Tongue (tissue), 2 donors: ENCODE measurements around the gene ITGAD. TPM values are rescaled to one million over a fixed set of nuclear protein-coding genes. Genes with fewer than 3 reads are reported as not detected.

Experiments
- DNase-seq: peaks from one replicate; pipeline ENCODE4 v3.0.0-alpha.2; 2015
- total RNA-seq: library from RNA; depleted of rRNA; stranded (reverse); fragments of >200 nt; gene quantifications from one replicate; pipeline ENCODE4 v1.2.3, GENCODE V29; 2014

The ITGAD gene
- not detected for total RNA-seq

DNA sequence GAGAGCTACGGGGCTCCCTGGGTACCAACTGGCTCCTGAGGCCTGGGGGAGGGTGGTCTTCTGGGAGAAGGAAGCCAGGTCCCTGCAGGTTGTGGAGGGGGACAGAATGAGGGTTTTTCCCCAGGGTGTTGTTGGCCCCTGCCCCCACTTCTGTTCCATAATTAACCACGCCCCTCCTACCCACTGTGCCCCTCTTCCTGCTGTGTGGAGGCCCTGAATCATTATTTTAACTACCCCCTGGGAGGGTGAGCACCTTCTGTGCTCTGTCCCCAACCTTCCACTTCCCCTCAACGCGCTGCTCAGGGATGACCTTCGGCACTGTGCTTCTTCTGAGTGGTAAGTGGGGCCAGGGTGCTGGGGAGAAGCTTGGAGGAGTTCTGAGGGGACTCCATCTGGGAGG lies at the start of gene ITGAD:
Gene ITGAD, plus strand, starts transcription at position 280 of the 400 bp plus-strand sequence. Its CDS starts 26 bp downstream, at position 306.
- no peak for DNase-seq

DNA sequence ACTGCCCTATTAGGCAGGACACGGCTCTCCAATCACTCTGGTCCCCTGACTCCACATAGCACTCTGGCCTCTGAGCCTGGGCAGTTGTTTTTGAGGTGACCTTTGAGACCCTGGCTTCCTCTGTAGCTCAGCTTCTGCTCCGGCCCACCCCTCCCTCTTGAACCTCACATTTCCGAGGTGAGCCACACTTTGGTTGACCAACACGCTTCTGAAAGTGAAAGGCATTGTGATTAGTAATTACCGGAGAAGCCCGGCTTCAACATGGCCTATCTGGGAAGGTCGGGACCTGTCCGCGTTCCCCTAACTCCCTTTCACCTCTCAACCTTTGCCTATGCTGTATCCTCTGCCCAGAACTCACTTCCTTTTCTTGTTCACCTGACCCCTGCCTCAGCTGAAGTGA lies 48.4 kb upstream of the ITGAD start:
- DNase-seq: no peak

- DNase-seq: no peak
Measured at GRCh38 chr16:31347445-31347844, 45.7 kb upstream of the ITGAD start.

GRCh38 chr16:31348579-31348978 lies 44.6 kb upstream of the ITGAD start:
- DNase-seq: no peak

GRCh38 chr16:31350275-31351005 lies 42.7 kb upstream of the ITGAD start:
- DNase-seq: no peak

GRCh38 chr16:31351246-31351941 lies 41.7 kb upstream of the ITGAD start:
- no peak for DNase-seq

DNA sequence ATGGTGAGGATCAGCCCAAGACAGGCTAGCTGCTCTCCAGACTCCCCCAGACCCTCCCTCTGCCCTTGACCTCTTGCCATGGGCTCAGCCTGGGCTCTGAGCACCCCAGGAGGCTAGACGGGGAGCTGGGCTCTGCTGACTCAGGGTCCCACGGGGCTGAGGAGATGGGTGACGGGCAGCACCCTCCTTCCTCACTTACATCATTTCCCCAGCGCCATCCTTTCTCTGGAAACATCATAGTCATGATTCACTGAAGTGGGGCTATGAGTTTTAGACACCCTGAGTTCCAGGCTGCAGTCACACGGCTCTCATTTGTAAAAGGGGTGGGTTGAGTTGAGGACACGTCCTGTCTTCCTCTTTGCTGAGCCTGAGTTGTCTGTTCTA lies 41.2 kb upstream of the ITGAD start:
- DNase-seq: no peak

DNA sequence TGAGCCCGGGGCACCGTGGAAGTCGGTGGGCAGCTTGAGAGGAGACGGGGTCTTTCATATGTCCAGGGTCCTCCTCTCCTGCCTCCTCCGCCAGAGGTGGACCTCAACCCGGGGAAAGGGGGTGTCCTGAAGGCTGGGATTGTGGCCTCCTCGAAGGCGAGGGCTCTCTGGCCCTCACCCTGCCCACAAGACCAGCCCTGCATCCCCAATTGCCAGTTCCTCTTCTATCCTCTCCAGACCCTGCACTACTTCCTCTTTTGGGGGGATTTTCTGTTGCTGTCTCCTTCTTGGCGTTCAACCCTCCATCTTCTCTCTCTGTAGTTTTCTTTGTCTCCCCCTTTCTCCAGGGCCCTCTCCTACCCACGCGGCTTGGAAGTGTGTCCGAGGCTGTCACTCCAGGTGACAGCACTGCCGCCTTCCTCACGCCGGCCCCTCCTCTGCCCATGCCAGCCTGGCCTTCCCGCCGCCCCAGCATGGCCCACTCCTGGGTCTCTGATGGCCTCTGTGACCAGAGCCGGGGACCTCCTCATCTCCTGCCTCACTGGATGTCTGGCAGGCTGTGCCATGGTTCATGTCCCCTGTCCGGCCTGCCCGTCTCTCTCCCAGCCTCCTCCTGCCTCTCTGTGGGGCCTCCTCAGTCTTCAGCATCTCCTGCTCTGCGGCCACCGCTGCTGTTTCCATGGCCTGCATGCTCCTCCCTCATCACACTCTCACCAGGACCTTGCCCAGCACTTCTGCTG lies 40.6 kb upstream of the ITGAD start:
- DNase-seq: no peak

DNA sequence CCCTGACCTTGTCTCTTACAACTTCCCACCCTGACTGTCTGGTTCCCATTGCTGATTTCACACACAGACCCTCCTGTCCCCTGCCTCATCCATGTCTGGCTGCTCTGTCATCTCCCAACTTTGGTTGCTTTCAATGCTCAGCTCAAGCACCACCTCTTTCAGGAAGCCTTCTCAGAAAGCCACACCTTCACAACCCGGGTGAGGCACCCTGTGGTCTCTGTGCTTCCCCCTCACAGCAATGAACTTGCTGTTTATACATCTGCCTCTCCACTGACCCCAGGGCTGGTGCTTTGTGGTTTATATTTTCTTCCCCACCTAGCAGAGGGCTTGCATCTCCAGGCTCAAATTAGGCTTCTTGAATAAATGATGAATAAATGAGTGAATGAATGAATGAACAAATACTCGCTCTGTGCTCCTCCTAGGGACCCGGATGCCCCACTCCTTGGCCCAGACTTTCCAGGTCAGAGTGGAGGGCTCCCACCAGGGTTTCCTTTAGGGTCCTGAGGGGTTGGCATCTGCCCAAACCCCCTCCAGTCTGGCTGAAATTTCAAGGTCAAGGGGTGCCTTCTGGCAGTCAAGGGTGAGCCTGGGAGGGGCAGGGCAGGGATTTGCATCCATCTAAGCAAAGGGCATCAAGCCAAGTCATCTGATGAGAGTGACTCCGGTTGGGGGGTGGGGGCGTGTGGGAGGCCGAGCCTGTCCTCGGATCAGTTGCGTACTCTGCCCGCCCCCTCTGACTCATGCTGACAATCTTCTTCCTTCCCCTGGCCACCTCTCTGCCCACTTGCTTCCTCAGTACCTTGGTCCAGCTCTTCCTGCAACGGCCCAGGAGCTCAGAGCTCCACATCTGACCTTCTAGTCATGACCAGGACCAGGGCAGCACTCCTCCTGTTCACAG lies 38.5 kb upstream of the ITGAD start, which contains the start of gene ITGAX:
Gene ITGAX, plus strand, starts transcription at position 783 of the 898 bp plus-strand sequence. Its CDS starts 79 bp downstream, at position 862.
- no peak for DNase-seq

- DNase-seq: no peak
Measured at GRCh38 chr16:31355431-31356100, 37.6 kb upstream of the ITGAD start.

DNA sequence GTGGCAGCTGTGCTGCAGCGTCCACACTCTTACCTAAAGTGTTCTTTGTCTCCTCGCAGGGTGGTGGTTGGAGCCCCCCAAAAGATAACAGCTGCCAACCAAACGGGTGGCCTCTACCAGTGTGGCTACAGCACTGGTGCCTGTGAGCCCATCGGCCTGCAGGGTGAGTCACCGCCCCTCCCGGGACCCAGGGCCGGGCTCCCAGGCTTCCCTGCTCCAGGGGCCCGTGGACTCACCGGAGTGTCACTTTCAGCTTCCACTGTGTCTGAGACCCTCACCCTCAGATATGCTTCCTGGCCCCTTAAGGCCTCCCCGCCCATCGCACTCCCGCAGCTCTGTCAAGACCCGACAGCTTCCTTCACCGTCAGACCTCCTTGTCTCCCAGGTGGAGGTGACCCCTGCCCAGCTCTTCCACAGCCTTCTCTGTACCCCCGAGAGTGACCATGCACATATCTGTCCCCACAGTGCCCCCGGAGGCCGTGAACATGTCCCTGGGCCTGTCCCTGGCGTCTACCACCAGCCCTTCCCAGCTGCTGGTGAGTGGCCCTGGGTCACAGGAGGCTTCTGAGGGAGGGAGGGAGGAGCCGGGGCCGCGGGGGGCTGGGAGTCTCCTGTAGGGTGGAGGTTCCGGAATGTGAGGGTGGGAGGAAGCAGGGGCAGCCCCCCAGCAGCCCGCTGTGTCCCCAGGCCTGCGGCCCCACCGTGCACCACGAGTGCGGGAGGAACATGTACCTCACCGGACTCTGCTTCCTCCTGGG lies 36.4 kb upstream of the ITGAD start:
- no peak for DNase-seq

GRCh38 chr16:31357324-31358109 lies 35.6 kb upstream of the ITGAD start:
- peak; percentile 27 for DNase-seq

DNA sequence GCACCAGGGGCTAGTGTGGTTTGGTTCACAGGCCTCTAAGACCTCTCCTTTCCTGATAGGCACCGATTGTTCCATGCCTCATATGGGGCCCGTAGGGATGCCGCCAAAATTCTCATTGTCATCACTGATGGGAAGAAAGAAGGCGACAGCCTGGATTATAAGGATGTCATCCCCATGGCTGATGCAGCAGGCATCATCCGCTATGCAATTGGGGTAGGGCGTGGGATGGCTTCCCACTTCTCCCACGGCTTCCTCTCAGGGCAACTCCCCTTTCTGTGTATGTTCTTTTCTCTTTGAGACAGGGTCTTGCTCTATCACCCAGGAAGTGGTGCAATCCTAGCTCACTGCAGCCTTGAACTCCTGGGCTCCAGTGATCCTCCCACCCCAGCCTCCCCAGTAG lies 32.9 kb upstream of the ITGAD start:
- no peak for DNase-seq

DNA sequence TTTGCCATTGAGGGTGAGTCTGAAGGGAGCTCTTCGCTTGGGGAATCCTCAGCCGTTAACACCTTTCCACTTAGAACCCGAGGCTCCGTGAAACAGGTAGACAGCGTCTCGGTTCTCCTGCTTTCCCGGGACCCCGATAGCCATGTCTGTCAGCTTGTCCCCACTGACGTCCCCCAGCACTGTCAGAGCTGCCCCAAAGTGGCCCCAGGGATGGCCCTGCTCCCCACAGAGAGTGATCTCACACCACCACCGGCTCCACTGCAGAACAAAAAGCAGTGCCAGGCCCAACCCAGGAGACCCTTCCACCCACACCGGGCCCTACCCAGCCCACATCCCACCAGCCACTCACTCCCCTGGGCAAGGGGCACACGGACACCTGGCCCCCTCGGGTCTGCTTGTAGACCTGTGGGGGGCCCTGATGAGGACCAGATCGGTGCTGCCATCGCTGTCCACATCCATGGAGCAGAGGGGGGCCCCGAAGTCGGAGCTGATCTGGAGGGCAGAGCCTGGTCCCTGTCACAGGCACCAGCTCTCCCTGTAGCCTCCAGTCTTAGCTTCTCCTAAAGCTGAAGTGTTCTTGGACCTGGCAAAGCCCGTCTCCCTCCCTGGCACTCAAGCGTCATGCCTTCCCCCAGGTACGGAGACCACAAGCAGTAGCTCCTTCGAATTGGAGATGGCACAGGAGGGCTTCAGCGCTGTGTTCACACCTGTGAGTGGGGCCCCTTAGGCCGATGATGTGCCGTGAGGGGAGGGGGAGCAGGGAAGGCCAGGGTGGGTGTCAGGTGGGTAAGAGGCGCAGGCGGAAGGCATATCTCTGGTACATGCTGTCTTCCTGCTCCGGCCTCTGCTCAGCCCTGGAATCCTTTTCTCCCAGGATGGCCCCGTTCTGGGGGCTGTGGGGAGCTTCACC lies 31.7 kb upstream of the ITGAD start:
- no peak for DNase-seq

- no peak for DNase-seq
Measured at GRCh38 chr16:31362476-31363405, 30.4 kb upstream of the ITGAD start.

DNA sequence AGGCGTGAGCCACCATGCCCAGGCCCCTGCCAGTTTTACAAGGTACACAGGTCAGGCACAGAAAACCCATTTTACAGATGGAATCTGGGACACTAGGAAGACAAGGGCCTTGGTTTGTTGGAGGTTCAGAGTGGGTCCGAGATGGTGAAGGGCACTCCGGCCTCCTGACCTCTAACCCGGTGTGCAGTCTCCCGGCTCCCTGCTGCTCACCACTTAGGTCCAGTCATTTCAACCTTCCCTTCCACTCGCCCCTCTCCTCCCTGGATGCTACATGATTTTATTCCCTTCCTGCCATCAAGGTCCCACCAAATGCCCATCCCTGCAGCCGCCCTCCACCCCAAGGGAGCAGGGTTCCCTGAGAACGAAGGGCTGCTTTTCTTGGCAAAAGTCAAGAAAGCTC lies 29.4 kb upstream of the ITGAD start:
- DNase-seq: no peak

GRCh38 chr16:31364421-31364820 lies 28.7 kb upstream of the ITGAD start:
- no peak for DNase-seq
